DND-41 (cell line): Measurements from ENCODE around the gene AXIN1.

Source experiments
- ATAC-seq: fragments of 200-7000 bp; cut with Tn5 transposase; 3 replicates; pipeline ENCODE4 v1.9.1; 2021; ENCODE audit warnings: low read depth; ENCODE audit not compliant: insufficient read depth
- DNase-seq: peaks from one replicate; pipeline ENCODE4 v3.0.0-alpha.2; 2020
- H2AFZ ChIP-seq: 2 replicates; pipeline ENCODE4 v1.6.0; 2012; ENCODE audit warnings: low read depth, low read length
- H3K27ac ChIP-seq: 2 replicates; pipeline ENCODE4 v1.5.1; 2012; ENCODE audit warnings: low read length, inconsistent platforms
- H3K27me3 ChIP-seq: fragments of 200-600 bp; sonication (generic); 2 replicates; pipeline ENCODE4 v1.6.0; 2012; ENCODE audit warnings: low read length, mild to moderate bottlenecking, inconsistent platforms; ENCODE audit not compliant: insufficient read depth, poor library complexity
- H3K36me3 ChIP-seq: 2 replicates; pipeline ENCODE4 v1.5.1; 2012; ENCODE audit warnings: low read length, inconsistent platforms; ENCODE audit not compliant: insufficient read depth
- H3K4me1 ChIP-seq: 2 replicates; pipeline ENCODE4 v1.5.1; 2012; ENCODE audit warnings: mild to moderate bottlenecking, low read length; ENCODE audit not compliant: insufficient read depth
- H3K4me2 ChIP-seq: 2 replicates; pipeline ENCODE4 v1.6.0; 2012; ENCODE audit warnings: mild to moderate bottlenecking, moderate library complexity, low read length, inconsistent platforms; ENCODE audit not compliant: insufficient read depth
- H3K4me3 ChIP-seq, 2 experiments: fragments of 200-600 bp in 1 of 2; shearing (Covaris generic) in 1 of 2; 2 replicates each; pipeline ENCODE4 v1.5.1; 2012 to 2016; ENCODE audit warnings: inconsistent platforms in 2 of 2, low read length in 2 of 2, mild to moderate bottlenecking in 2 of 2, low read depth in 1 of 2, moderate library complexity in 1 of 2
- H3K79me2 ChIP-seq: 2 replicates; pipeline ENCODE4 v1.6.0; 2012; ENCODE audit warnings: low read length, inconsistent platforms; ENCODE audit not compliant: insufficient read depth
- H3K9ac ChIP-seq: 2 replicates; pipeline ENCODE4 v1.6.0; 2012; ENCODE audit warnings: low read depth, mild to moderate bottlenecking, inconsistent platforms, low read length, moderate library complexity
- H3K9me3 ChIP-seq: 2 replicates; pipeline ENCODE4 v1.5.1; 2012; ENCODE audit warnings: low read length, moderate library complexity, mild to moderate bottlenecking, inconsistent platforms; ENCODE audit not compliant: insufficient read depth, severe bottlenecking
- H4K20me1 ChIP-seq: 2 replicates; pipeline ENCODE4 v1.6.0; 2012; ENCODE audit warnings: low read length; ENCODE audit not compliant: insufficient read depth
- CTCF ChIP-seq: IDR thresholded peaks from 2 replicates; pipeline ENCODE4 v1.5.1; 2012; ENCODE audit warnings: borderline replicate concordance, low read length, moderate library complexity, mild to moderate bottlenecking; ENCODE audit not compliant: poor library complexity, severe bottlenecking; ENCODE audit errors: extremely low read depth
- EZH2 ChIP-seq: IDR thresholded peaks from 3 replicates; pipeline ENCODE4 v1.6.1; 2012; ENCODE audit warnings: borderline replicate concordance, low read depth, mild to moderate bottlenecking, moderate library complexity, low read length, inconsistent platforms; ENCODE audit not compliant: severe bottlenecking

Gene AXIN1

DNA sequence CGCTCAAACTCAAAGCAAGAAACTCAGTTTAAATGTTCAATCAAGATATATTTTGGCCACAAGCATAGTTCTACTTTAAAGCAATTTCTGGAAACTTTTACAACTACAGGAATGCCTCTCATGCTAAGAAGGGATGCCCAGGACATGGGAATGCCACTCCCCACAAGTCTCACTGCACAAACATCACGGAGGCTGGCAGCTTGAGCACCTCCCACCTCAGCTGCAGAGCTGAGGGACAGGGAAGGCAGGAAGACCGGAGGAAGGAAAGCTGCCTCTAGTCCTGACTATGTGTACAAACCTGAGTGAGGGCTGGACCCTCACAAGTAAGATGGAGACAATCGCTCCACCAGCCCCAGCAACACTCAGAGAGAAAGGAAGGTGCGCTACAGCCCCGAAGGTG, 5.3 kb downstream of the AXIN1 start:
- no peak for ATAC-seq
- TF ChIP-seq EZH2 (no peak), CTCF (no peak)
- H3K79me2 ChIP-seq: peaks cover 93% of the 10 kb centered on the region
- peaks cover 42% of the 10 kb centered on the region for H3K4me1 ChIP-seq
- H4K20me1 ChIP-seq: peaks cover 78% of the 10 kb centered on the region
- H3K4me2 ChIP-seq: no peak overlapping the region
- no peaks in the 10 kb centered on the region for H3K9me3 ChIP-seq
- H2AFZ ChIP-seq: no peak overlapping the region
- no peak overlapping the region for H3K9ac ChIP-seq
- H3K27ac ChIP-seq: no peak overlapping the region
- DNase-seq: no peak
- peaks cover 62% of the 10 kb centered on the region for H3K36me3 ChIP-seq
- H3K4me3 ChIP-seq: no peak overlapping the region
- no peaks in the 10 kb centered on the region for H3K27me3 ChIP-seq

- peaks cover 80% of the 10 kb centered on the region for H4K20me1 ChIP-seq
Observed at GRCh38 chr16:346587-346986, 5.9 kb downstream of the AXIN1 start.

GRCh38 chr16:345772-346171, 6.8 kb downstream of the AXIN1 start:
- Histone ChIP-seq H4K20me1 (peaks cover 76% of the 10 kb centered on the region), H2AFZ (no peak overlapping the region), H3K36me3 (peaks cover 63% of the 10 kb centered on the region), H3K4me3 (no peak overlapping the region), H3K4me2 (no peak overlapping the region), H3K9me3 (no peaks in the 10 kb centered on the region), H3K79me2 (peaks cover 92% of the 10 kb centered on the region), H3K27ac (no peak overlapping the region), H3K4me1 (peaks cover 36% of the 10 kb centered on the region), H3K9ac (no peak overlapping the region), H3K27me3 (no peaks in the 10 kb centered on the region)
- TF ChIP-seq EZH2 (no peak), CTCF (no peak)
- ATAC-seq: no peak
- no peak for DNase-seq

More at GRCh38 chr16:346587-346986, 5.9 kb downstream of the AXIN1 start:
- H3K9me3 ChIP-seq: no peaks in the 10 kb centered on the region
- H2AFZ ChIP-seq: no peak overlapping the region
- no peak overlapping the region for H3K4me3 ChIP-seq
- peaks cover 43% of the 10 kb centered on the region for H3K4me1 ChIP-seq
- H3K9ac ChIP-seq: no peak overlapping the region
- H3K27me3 ChIP-seq: no peaks in the 10 kb centered on the region
- no peak for DNase-seq
- peaks cover 93% of the 10 kb centered on the region for H3K79me2 ChIP-seq
- no peak for ATAC-seq
- H3K4me2 ChIP-seq: no peak overlapping the region
- H3K36me3 ChIP-seq: peaks cover 63% of the 10 kb centered on the region
- H3K27ac ChIP-seq: no peak overlapping the region
- no peak for TF ChIP-seq CTCF
